ENCODE data around the gene NDUFV1. TPM values are rescaled to one million over a fixed set of nuclear protein-coding genes. Genes with fewer than 3 reads are reported as not detected.
"Not testable (repeated sequence)": the region's sequence is repeated elsewhere in the genome, so short reads cannot be mapped to it uniquely, and the experiment has no call there.

NDUFV1 gene
- total RNA-seq, 1 experiment from 2014 or later: 250 TPM

GRCh38 chr11:67617243-67617953 is 10.7 kb downstream of the NDUFV1 start:
- TF ChIP-seq EZH2 (IDR thresholded peaks at IDR 0.05; ENCODE audit: borderline replicate concordance, low read depth, low read length, poor library complexity, severe bottlenecking) (no peak), CTCF (conservative IDR thresholded peaks at IDR 0.05; ENCODE audit: low read depth, low read length) (no peak)
- no peak for DNase-seq (ENCODE audit: low spot score)
- CTCF ChIA-PET: no interaction called here
- Histone ChIP-seq H3K27me3 (replicated peaks; ENCODE audit: insufficient read depth, low read depth, low read length, poor library complexity) (no peaks in the 10 kb centered on the region), H3K36me3 (ENCODE audit: insufficient read depth, low read length, poor library complexity, severe bottlenecking) (no peaks in the 10 kb centered on the region), H3K9me3 (ENCODE audit: low read depth, low read length, poor library complexity, severe bottlenecking) (no peaks in the 10 kb centered on the region), H3K27ac (ENCODE audit: low read depth, low read length, poor library complexity, severe bottlenecking) (no peak overlapping the region), H3K4me3 (ENCODE audit: low read depth, low read length, poor library complexity, severe bottlenecking) (no peak overlapping the region), H3K4me1 (ENCODE audit: insufficient read depth, low read length, poor library complexity, severe bottlenecking) (peaks cover 4% of the 10 kb centered on the region)
- POLR2A ChIA-PET (ENCODE audit: low non-redundant PET): no interaction called here
- intact Hi-C loops (cut with micrococcal nuclease; ENCODE audit: unreplicated experiment): no loop called here
- BruUV-seq (replicated peaks): no TSS peak

GRCh38 chr11:67618901-67619659 is 12.3 kb downstream of the NDUFV1 start:
- H3K27me3 ChIP-seq (replicated peaks; ENCODE audit: insufficient read depth, low read depth, low read length, poor library complexity); POLR2A ChIA-PET (ENCODE audit: low non-redundant PET); H3K27ac ChIP-seq (ENCODE audit: low read depth, low read length, poor library complexity, severe bottlenecking); H3K36me3 ChIP-seq (ENCODE audit: insufficient read depth, low read length, poor library complexity, severe bottlenecking); H3K9me3 ChIP-seq (ENCODE audit: low read depth, low read length, poor library complexity, severe bottlenecking); BruUV-seq (replicated peaks); H3K4me1 ChIP-seq (ENCODE audit: insufficient read depth, low read length, poor library complexity, severe bottlenecking); intact Hi-C loops (cut with micrococcal nuclease; ENCODE audit: unreplicated experiment); H3K4me3 ChIP-seq (ENCODE audit: low read depth, low read length, poor library complexity, severe bottlenecking); DNase-seq (ENCODE audit: low spot score): not testable (repeated sequence)
- CTCF ChIA-PET: interaction anchor here (0.6 kb wide), 1 partner anchor 11 kb away, joined by 7 read pairs; the partner anchor contains the start of gene NUDT8

GRCh38 chr11:67619683-67620618 is 13.2 kb downstream of the NDUFV1 start:
- DNase-seq (ENCODE audit: low spot score); intact Hi-C loops (cut with micrococcal nuclease; ENCODE audit: unreplicated experiment); H3K27ac ChIP-seq (ENCODE audit: low read depth, low read length, poor library complexity, severe bottlenecking); H3K9me3 ChIP-seq (ENCODE audit: low read depth, low read length, poor library complexity, severe bottlenecking); H3K4me1 ChIP-seq (ENCODE audit: insufficient read depth, low read length, poor library complexity, severe bottlenecking); BruUV-seq (replicated peaks); H3K4me3 ChIP-seq (ENCODE audit: low read depth, low read length, poor library complexity, severe bottlenecking); H3K27me3 ChIP-seq (replicated peaks; ENCODE audit: insufficient read depth, low read depth, low read length, poor library complexity); H3K36me3 ChIP-seq (ENCODE audit: insufficient read depth, low read length, poor library complexity, severe bottlenecking): not testable (repeated sequence)
- ChIA-PET CTCF (interaction anchor here (0.6 kb wide), 1 partner anchor 10 kb away, joined by 7 read pairs; the partner anchor contains the start of gene NUDT8), POLR2A (ENCODE audit: low non-redundant PET) (interaction anchor here (0.6 kb wide), 1 partner anchor 56 kb away, joined by 3 read pairs; no protein-coding TSS in a partner anchor)

GRCh38 chr11:67620621-67621020 is 13.9 kb downstream of the NDUFV1 start:
- POLR2A ChIA-PET (ENCODE audit: low non-redundant PET): interaction anchor here (0.6 kb wide), 1 partner anchor 56 kb away, joined by 3 read pairs; no protein-coding TSS in a partner anchor
- DNase-seq (ENCODE audit: low spot score): not testable (repeated sequence)

GRCh38 chr11:67621928-67622327 is 15.2 kb downstream of the NDUFV1 start:
- BruUV-seq (replicated peaks); H3K36me3 ChIP-seq (ENCODE audit: insufficient read depth, low read length, poor library complexity, severe bottlenecking); DNase-seq (ENCODE audit: low spot score); intact Hi-C loops (cut with micrococcal nuclease; ENCODE audit: unreplicated experiment); CTCF ChIA-PET; POLR2A ChIA-PET (ENCODE audit: low non-redundant PET); H3K4me3 ChIP-seq (ENCODE audit: low read depth, low read length, poor library complexity, severe bottlenecking); H3K4me1 ChIP-seq (ENCODE audit: insufficient read depth, low read length, poor library complexity, severe bottlenecking); H3K9me3 ChIP-seq (ENCODE audit: low read depth, low read length, poor library complexity, severe bottlenecking); H3K27ac ChIP-seq (ENCODE audit: low read depth, low read length, poor library complexity, severe bottlenecking); H3K27me3 ChIP-seq (replicated peaks; ENCODE audit: insufficient read depth, low read depth, low read length, poor library complexity): not testable (repeated sequence)

More at GRCh38 chr11:67620621-67621020, 13.9 kb downstream of the NDUFV1 start:
- H3K27ac ChIP-seq (ENCODE audit: low read depth, low read length, poor library complexity, severe bottlenecking); H3K36me3 ChIP-seq (ENCODE audit: insufficient read depth, low read length, poor library complexity, severe bottlenecking); H3K4me3 ChIP-seq (ENCODE audit: low read depth, low read length, poor library complexity, severe bottlenecking); H3K9me3 ChIP-seq (ENCODE audit: low read depth, low read length, poor library complexity, severe bottlenecking); H3K4me1 ChIP-seq (ENCODE audit: insufficient read depth, low read length, poor library complexity, severe bottlenecking); CTCF ChIA-PET; BruUV-seq (replicated peaks); intact Hi-C loops (cut with micrococcal nuclease; ENCODE audit: unreplicated experiment); H3K27me3 ChIP-seq (replicated peaks; ENCODE audit: insufficient read depth, low read depth, low read length, poor library complexity): not testable (repeated sequence)

- POLR2A ChIA-PET (ENCODE audit: low non-redundant PET); H3K4me3 ChIP-seq (ENCODE audit: low read depth, low read length, poor library complexity, severe bottlenecking); H3K27ac ChIP-seq (ENCODE audit: low read depth, low read length, poor library complexity, severe bottlenecking); CTCF ChIA-PET; DNase-seq (ENCODE audit: low spot score); H3K9me3 ChIP-seq (ENCODE audit: low read depth, low read length, poor library complexity, severe bottlenecking); H3K27me3 ChIP-seq (replicated peaks; ENCODE audit: insufficient read depth, low read depth, low read length, poor library complexity); BruUV-seq (replicated peaks); H3K36me3 ChIP-seq (ENCODE audit: insufficient read depth, low read length, poor library complexity, severe bottlenecking); H3K4me1 ChIP-seq (ENCODE audit: insufficient read depth, low read length, poor library complexity, severe bottlenecking); intact Hi-C loops (cut with micrococcal nuclease; ENCODE audit: unreplicated experiment): not testable (repeated sequence)
Observed at GRCh38 chr11:67622905-67623304, 16.2 kb downstream of the NDUFV1 start.

Data from A673 (cell line).